HG02623 (cell line): ENCODE measurements around the gene ANKRD23.

Experiments
- ATAC-seq: cut with Tn5 transposase; IDR thresholded peaks from one replicate; pipeline ENCODE4 v1.9.1; 2021; ENCODE audit warnings: moderate library complexity; ENCODE audit not compliant: unreplicated experiment

Gene ANKRD23

DNA sequence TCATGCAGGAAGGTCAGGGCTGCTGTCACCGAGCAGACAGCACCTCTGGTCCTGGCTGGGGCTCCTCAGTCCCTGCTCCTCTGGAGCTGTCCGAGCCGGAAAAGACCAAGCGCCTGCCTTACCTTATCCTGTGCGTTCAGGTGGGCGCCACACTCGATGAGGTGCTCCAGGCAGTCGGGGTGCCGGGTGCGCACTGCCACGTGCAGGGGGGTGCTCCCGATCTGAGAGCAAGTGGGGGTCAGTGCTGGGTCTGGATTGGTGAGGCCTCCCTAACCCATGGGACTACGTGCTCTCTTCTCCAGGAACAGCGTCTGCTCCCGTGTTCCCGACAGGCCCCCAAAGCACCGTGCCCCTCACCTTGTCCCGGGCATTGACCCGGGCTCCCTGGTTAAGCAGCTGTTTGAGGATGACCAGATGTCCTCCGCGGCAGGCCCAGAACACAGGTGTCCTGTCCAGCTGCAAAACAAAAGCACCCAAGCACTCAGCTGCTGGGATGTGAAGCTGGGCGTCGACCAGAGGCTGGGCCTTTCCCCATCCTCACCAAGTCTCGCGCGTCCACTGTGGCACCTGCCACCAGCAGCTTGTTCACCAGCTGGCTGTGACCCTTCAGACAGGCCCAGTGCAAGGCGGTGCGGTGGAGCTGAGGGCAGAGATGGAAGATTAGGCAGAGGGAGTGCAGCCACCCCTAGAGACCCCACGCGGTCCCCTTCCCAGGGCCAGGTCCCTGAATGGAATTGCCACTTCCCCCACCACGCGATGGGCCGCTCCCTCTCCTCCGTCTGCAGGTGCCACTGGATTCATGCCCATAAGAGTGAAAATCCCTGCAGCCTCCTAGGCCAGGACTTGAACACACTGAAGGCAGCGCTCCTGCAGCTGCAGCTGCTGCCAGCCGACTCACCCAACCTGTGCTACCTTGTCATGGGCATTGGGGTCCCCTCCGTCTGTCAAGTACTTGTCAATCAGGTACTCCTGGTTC lies 3.7 kb downstream of the ANKRD23 start:
- ATAC-seq: no peak

DNA sequence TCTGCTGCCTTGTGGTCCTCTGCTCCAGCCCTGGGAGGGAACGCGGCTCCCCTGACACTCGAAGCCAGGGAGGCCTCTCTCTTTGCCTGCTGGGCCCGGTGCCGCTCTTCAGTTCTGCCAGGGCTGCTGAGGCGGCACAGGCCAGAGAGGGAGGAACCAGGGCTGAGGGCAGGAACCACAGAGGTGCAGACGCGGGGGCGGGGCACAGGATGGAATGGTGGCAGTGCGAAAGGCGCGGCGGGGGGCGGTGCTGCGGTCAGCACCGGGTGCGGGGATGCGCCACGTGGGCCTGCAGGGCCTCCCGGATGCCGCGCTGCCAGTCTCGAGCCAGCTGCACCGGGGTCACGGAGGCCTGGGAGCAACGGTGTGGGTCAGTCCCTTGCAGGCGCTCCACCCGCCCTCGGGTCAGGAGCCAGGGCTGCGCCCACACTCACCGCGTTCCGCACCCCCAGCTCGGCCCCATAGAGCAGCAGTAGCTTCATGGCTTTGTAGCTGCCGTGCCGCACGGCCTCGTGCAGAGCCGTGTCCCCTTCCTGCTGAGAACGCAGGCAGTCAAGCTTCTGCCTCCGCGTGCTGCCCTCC lies 4.4 kb downstream of the ANKRD23 start:
- peak; percentile 53 for ATAC-seq

- ATAC-seq: no peak
Observed at GRCh38 chr2:96838345-96839292, 5.2 kb downstream of the ANKRD23 start.

- no peak for ATAC-seq
Observed at GRCh38 chr2:96837575-96837974, 6.2 kb downstream of the ANKRD23 start.

DNA sequence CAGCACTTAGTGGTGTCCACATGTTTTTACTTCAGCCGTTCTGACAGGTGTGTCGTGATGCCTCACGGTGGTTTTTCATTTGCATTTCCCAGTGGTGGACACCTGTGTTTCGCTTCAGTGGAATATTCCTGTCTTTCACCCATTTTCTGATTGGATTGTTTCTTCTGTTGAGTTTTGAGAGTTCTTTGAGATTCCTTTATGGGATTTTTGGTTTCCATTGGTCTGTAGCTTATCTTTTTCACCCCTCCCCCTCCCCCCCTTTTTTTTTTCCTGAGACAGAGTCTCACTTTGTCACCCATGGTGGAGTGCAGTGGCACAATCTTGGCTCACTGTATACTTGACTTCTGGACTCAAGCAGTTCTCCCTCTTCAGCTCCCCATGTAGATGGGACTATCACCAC lies 8.0 kb downstream of the ANKRD23 start:
- ATAC-seq: no peak

GRCh38 chr2:96832754-96833507 lies 10.9 kb downstream of the ANKRD23 start:
- ATAC-seq: no peak

- no peak for ATAC-seq
Observed at GRCh38 chr2:96832408-96832753, 11.4 kb downstream of the ANKRD23 start.

DNA sequence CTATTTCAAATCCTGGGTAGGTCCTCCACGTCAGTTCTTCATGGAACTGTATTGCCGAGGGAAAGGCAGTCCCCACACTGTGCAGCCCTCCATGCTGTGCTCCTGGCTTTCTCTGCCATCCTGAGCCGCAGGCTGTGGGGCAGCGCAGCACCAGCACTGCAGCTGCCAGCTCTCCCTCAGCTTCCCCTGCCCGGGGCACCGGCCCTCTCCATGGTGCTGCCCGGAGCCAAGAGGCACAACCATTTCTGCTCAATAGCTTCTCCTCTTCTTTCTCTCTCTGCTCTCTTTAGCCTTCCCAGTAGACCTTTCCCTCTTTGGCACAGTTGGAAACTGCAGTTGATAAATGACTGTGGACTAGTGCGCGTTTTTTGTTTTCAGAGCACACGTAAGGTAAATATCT lies 12.1 kb downstream of the ANKRD23 start:
- no peak for ATAC-seq

DNA sequence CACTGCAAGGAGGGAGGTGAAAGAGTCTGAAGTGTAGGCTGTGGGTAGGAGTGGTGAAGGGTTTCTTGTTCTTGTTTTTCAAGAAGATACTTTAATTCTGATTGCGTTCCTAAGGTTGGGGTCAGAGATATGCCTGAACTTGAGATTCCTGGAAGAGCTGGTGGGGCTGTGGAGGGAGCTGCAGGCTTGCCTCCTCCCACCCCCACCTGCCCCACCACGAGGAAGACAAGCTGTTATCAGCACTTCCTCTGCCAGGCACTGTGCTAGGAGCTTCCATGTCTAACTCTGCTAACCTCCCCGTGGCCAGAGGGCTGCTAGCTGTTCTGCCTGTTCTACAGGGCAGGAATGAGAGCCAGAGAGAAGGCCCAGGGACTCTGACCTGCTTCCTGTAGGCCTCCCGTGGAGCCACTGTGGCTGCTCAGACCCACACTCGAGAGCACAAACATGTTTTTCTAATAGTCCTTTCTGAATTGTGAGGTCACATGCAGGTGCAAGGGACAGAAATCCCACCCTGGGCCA lies 13.7 kb downstream of the ANKRD23 start:
- no peak for ATAC-seq

- no peak for ATAC-seq
Observed at GRCh38 chr2:96828874-96829273, 14.9 kb downstream of the ANKRD23 start.

GRCh38 chr2:96828436-96828835 lies 15.4 kb downstream of the ANKRD23 start:
- no peak for ATAC-seq

GRCh38 chr2:96826546-96827278 lies 17.1 kb downstream of the ANKRD23 start:
- ATAC-seq: no peak

DNA sequence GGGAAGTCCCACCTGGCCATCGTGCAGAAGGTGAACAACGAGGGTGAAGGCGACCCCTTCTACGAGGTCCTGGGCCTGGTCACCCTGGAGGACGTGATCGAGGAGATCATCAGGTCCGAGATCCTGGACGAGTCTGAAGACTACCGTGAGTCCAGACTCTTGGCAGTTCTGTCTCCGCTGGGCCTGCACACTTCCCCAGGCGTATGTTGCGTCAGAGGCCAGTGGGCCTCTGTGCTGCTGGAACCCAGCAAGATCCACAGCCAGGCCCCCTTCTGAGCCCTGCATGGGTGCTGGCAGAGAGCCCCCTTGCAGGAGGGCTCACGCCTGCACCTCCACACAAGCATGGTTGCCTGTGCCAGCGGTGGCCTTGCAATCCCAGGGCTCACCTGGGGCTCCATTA lies 18.8 kb downstream of the ANKRD23 start:
- ATAC-seq: no peak

DNA sequence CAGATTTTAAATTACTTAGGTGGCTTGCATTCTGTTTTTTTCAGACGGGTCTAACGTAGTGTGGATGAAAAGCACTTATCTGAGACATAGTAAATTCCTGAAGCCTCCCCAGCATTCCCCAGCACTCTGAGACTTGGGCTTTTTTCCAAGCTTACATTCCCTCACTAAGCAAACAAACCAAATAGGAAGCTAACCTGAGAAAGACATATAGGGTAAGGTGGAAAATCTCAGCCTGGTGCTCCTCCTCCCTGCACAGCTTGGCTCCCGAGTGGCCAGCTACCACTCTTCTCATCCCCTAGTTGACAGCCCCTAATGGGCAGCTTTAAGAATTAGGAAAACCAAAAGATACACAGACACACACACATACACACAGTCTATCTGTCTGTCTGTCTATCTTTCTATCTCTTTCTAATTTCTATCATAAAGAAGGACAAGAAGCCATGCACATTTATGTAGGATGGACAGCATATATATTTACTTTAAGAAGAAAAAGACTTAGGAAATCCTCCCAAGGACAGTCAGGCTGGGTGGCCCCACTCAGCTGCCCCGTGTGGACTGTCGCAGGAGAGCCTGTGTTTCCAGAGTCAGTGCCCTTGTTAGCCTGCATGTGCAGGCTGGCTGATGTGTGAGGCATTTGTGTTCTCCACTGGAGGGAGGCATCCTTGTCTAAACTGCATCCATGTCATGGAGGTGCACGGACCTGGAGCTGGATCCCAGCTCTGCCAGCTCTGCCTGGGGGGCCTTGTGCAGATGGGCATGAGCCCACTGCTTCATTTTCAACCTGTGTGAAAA lies 19.5 kb downstream of the ANKRD23 start:
- no peak for ATAC-seq

GRCh38 chr2:96823198-96823597 lies 20.6 kb downstream of the ANKRD23 start:
- no peak for ATAC-seq

DNA sequence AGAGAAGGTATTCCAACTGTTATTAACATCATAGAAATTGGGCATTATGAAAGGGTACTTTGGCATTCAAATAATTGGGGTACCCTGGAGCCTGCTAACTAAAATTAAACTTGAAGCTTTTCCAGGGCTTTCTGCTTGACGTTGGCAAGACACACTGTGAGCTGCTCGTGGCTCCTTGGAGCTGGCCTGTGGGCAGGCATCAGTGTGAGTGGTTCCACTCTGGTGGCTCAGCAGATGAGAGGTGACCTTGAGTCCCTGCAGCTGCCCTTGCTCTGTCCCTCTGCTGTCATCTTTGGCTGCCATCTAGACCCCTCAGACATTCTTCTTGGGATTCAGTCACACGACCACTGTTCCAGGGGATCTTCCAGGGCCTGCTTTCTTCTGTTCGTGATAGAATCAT lies 21.0 kb downstream of the ANKRD23 start:
- ATAC-seq: no peak

DNA sequence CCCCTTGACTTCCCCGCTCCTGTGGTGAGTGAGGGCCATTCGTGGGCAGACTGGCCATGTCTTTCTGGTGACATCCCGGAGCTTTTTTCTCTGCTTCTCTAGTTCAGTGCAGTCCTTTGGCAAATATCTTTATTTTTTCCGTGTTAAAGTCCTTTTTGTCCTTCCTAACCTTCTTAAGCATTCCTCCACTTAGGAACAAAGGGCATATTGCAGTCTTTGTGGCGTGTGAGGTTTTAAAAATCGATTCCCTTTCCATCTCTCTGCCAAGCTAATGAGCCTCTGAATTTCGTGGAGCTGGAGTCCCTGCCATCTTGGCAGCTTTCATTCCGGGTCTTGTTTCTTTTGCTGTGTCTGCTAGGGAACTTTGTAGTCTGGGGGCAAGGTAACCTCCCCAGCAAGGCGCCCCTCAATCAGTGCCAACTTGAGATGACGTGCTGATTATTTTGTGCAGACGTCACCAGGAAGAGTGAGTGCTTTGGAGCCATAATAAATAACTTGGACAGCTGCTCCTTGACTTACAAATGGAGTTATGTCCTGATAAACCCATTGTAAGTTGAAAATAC lies 22.6 kb downstream of the ANKRD23 start:
- no peak for ATAC-seq

GRCh38 chr2:96819876-96820511 lies 23.8 kb downstream of the ANKRD23 start:
- ATAC-seq: no peak
